IPS-NIHi7 (cell line): ENCODE measurements around the gene SMIM13.
A peak's percentile ranks its signal among the peaks of the same experiment; 100 is the strongest.

Source experiments
- DNase-seq: peaks from one replicate; pipeline ENCODE4 v3.0.0; 2012; ENCODE audit warnings: mixed read lengths; ENCODE audit errors: extremely low spot score

Gene SMIM13

DNA sequence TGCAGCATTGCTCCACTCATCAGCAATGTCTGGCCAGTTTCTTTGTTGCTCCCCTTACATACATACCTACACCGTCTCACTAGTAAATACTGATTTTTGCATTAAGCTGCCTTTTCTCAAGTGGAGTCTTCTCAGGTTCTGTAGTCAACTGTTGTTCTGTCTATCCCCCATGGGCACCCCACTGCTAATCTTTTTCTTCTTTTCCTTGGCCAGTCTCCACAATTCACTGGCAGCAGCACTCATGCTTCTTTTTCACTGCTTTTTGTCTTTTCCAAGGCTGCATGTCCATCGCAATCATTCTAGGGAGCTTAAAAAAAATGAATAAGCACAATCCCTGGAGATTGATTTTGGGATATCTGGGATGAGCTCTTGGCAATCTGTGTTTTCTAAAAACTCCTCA is 28.2 kb downstream of the SMIM13 start:
- DNase-seq = no peak

DNA sequence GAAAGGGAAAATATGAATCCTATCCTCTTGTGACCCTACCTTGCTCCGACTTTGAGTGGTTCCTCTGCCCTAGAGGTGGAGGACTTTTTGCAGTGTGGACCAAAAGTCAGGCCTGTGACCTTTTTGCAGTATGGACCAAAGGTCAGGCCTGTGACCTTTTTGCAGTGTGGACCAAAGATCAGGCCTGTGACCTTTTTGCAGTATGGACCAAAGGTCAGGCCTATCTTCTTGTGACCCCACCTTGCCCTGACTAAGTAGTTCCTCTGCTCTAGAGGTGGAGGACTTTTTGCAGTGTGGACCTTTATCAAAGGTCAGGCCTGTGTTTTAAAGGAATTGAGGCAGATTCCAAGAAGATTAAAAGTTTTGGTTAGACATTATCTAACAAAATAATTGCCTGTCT is 28.7 kb downstream of the SMIM13 start:
- DNase-seq = no peak

DNA sequence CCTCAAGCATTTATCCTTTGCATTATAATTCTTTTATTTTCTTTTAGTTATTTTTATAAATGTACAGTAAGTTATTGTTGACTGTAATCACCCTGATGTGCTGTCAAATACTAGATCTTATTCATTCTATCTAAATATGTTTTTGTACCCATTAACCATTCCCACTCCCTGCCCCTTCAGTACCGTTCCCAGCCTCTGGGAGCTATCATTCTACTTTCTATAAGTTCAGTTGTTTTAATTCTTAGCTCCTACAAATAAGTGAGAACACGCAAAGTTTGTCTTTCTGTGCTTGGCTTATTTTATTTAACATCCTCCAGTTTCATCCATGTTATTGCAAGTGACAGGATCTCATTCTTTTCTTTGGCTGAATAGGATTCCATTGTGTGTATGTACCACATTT is 30.3 kb downstream of the SMIM13 start:
- no peak for DNase-seq

DNA sequence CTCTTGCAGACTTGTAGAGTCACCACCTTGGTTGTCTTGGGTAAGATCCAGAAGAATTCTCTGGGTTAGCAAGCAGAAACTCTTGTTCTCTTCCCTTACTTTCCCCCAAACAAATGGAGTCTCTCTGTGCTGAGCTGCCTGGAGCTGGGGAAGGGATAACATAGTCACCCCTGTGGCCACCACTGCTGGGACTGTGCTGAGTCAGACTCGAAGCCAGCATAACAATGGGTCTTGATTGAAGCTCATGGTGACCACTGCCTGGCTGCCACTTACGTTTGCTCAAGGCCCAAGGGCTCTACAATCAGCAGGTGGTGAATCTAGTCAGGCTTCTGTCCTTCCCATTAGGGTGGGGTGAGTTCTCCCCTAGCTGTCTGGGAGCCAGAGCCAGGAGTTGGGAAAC is 33.2 kb downstream of the SMIM13 start:
- no peak for DNase-seq

DNA sequence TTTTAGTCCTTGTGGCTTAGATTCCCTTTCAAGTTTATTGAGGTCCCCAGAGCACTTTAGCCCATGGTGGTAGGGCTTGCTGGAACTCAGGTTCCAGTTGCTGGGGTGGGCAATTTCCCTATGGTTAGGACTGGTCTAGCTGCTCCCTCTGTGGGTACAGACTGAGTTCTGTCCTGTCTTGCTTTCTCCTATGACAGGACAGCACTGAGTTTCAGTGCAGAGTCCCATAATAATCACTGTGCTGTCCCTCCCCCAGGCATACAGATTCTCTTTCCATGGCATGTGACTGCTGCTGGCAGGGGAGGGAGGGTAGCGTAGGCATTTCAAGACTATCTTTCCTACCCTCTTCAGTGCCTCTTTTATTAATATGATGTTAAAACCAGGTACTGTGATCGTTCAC is 35.0 kb downstream of the SMIM13 start:
- no peak for DNase-seq

DNA sequence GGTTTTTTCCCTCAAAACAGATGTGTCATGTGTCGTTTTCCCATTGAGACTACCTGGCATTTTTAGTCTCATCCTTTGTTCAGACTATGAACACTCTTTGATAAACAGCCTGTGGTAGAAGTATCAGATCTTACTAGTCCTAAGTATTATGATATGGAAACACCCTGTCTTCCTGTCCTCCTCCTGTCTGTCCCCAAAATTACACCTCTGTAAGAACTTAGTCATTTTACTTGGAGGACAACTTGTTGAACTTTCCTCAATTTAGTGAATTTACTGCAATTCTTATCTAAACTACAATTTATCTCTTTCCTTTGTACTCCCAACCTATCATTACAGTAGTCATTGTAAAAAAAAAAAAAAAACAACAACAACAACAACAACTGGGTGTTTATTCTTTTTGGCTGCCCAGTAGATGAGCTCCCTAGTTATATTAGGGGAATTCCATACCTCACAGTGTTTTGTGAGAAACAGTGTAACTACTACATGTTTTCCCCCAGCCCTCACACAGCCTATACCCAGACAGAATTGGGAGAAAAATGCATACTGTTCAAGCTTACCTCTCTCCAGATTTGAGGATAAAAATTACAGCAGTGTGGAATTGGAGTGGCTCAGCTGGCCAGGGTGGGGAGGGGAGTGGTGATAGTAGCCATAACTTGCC is 36.4 kb downstream of the SMIM13 start:
- no peak for DNase-seq

DNA sequence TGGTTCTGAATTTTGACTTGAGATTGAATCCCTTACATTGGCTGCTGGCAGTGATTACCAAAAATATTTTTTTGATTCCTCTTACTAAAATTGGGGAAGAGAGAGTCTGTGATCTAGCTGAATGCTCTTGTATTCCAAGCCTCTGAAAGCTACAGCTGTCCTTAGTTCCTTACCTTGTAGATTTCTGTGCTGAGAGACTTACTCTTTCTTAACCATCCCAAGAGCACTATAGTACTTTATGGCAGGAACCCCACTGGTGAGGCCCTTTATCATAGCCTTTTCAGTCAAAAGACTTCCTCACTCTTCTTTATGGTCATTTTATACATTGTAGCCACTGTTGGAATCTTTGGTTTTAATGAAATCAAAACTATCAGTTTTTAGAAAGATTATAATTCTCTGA is 37.0 kb downstream of the SMIM13 start:
- no peak for DNase-seq

DNA sequence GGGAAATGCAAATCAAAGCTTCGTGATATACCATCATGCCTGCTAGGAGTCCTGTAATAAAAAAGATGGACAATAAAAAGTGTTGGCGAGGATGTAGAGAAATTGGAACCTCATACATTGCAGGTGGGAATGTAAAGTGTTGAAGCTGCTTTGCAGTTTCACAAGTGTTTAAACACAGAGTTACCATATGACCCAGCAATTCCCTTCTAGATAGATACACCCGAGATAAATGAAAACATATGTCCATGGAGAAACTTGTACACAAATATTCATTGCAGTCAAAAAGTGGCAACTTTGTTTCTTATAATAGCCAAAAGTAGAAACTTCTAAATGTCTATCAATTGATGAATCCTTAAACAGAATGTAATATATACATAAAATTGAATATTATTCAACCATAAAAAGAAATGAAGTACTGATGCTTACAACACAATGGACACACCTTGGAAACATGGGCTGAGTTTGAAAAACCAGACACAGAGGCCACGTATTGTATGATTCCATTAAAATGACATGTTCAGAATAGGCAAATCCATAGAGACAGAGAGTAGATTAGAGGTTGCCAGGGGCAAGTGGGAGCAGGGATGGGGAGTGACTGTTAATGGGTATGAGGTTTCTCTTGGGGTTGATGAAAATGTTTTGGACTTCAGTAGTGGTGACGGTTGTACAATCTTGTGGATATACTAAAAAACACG is 38.7 kb downstream of the SMIM13 start:
- no peak for DNase-seq

DNA sequence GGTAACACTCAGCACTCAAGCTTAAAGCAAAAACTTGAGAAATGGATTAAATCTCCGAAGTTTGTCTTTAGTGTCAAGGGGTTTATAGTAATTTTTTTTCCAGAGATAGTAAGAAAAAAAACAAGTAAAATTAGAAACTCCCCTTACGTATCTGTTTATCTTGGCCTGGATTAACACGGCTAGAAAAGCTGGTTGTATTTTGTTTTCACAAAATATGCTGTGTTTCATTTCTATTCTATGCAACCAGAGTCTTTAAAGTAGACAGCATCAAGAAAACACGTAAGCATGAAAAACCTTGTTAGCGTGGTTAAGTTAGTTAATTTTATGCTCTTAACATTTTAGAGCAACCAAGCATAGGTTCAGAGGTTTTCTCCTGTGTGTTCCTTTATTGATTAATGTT is 39.6 kb downstream of the SMIM13 start:
- DNase-seq = no peak

DNA sequence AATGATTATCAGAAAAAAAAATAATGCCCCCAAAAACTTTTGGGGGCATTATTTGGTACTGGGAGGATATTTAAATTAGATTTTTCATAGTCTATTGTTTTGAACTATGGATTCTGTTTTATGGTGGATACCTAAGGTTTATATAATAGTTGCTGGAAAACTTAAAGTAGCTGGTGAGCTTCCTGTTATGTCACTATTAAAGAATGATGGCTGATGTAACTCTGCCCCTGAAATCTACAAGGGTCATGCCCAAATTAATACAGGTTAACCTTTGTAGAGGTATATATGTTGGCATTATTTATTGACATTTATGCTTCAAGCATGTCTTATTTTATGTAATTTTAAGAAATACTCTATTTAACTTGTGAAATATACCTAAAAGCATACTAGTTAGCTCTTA is 43.2 kb downstream of the SMIM13 start:
- DNase-seq = no peak

DNA sequence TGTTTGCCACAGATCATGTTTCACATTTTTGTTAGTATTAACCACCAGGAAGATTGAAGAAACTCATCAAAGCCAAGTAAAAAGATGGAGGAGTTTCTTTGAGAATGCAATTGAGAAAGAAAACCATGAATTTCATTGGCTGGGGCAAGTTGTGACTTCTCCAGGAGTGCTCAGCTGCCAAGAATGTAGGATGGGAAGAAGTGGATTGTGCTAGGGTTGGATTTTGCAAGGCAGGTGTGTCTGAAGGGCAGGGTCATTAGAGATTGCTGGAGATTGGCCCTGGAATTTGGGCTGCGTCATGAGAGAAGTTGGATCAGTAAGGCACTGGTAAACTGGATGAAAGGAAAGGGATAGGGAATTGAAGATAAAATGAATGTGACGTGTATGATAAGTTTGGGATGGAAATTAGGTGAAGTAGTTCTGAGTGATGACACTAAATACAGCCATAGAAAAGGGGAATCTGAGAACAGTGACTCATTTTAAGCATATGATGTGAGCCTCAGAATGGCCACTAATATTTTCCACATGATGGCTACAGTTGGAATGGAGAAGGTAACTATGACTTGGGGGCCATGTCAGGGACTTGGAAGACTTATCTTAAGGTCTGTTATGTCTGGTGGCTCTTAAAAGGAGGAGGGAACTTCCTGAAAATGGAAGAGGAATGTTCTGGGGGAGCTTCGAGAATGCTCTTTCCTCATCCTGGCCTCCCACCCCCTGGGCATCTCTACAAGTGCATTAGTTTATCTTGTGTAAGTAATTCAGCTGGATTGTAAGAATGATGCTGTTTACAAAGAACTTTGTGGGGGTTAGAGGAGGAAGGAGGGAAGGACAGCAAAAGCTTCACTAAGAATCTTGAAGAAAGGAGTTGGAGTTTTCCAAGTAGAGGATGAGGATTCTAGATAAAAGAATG is 45.7 kb downstream of the SMIM13 start:
- DNase-seq = no peak

DNA sequence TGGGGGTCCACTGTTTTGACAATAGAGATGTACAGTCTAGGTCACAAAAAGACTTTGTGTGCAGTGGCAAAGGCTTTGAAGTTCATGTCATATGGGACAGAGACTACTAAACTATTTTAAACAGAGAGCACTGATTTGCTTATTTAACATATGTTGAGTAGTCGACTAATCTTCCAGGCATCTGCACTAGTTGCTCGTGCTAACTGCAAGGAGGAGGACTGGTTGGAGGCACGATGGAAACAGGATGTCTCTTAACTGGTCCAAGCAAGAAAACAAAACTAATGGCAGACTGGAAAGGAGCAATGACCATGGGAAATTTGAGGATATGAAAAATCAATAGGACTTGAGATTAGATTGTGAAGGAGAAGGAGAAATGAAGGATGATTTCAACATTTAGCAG is 46.4 kb downstream of the SMIM13 start:
- no peak for DNase-seq

DNA sequence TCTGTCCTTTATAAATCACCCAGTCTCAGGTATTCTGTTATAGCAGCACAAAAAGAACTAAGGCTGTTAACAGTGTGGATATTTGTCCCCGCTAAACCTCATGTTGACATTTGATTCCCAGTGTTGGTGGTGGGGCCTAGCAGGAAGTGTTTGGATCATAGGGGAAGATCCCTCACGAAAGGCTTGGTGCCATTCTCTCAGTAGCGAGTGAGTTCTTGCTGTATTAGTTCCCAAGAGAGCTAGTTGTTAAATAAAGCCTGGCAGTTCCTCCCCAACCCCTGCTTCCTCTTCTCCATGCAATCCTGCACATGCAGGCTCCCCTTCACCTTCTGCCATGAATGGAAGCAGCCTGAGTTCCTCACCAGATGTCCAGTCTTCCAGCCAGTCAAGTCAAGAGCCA is 47.7 kb downstream of the SMIM13 start:
- DNase-seq = no peak

DNA sequence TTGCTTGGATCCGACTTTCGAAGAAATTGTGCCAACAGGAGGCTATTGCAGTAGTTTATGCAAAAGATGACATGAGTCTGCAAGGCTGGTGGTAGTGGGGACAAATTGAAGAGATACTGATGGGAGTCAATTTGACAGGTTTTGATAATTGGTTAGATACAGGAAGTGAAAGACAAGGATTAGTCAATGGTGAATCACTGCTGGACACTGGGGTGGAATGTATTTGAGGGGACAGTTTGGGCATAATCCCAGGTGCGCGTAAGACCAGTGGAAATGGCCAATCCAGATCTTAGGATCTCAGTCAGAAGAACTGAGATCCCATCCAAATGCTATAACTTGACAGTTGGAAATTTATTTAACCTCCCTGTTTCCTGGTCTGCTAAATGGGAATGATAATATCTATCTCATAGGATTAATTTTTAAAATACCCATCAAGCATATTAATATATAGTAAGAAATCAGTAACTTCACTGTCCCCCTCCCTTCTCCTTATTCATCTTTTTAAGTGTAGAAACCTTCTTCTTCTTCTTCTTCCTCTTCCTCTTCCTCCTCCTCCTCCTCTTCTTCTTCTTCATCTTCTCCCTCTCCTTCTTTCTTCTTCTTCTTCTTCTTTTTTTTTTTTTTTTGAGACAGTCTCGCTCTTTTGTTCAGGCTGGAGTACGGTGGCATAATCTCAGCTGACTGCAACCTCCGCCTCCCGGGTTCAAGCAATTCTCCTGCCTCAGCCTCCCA is 48.8 kb downstream of the SMIM13 start:
- DNase-seq = no peak

DNA sequence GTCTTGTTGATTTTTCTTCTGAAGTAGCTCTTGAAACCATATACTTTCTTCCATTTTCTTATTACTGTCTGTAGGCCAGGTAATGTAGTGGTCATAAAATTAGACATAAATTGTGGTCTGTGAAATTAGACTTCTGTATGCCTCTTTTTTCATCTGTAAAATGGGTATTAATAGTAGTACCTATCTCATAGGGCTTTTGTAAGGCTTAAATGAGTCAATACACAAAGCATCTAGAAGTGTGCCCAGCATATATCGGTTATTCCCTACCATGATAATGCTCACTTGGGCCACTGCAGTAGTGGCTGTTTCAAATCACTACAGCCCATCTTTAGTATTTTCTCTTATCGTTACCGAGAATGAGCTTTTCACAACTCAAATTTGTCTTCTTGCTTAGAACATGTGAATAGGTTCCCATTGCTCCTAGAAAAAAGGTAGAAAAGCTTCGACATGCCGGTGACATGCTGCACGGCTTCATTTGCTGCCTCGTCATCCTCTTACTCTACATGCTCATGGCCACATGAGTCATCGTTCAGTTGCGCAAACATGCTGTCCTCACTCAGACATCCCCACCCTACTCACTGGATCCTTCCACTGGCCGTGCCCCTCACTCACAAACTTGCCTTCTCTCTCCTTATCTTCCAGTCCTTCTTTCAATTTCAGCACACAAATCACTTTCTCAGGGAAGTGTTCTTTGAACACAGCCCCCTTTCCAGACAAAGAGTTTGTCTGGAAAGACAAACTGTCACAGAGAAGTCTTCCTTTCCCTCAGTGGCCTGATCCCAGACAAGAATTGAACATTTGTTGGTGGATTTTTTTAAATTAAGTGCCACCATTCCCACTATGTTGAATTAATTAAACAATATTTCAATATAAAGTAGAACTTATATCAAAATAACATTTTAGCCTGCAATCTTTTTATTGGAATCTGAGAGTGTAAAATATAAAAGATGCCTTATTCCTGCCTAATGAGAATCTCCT is 50.0 kb downstream of the SMIM13 start:
- DNase-seq = no peak

DNA sequence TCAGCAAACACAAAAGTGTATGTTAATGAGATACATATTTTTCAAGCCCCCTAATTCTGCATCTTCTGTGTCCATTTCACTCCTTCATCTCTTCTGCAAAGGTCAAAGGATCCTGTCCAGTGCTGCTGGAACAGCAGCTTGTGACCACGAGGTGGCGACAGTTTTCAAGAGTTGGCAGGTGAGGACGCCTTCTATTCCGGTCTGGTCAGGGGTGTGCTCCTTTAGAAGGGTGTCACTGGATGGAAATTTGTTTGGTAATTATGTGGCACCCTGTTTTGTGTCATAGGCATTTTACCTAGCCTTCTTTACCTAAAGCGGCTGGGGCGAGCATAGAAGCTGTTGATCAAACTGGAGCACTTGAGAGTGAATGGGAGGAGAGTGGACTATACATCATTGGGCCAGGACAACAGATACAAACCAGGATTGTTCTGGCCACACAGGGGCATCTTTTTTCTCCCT is 50.8 kb downstream of the SMIM13 start:
- DNase-seq = peak; percentile 84

DNA sequence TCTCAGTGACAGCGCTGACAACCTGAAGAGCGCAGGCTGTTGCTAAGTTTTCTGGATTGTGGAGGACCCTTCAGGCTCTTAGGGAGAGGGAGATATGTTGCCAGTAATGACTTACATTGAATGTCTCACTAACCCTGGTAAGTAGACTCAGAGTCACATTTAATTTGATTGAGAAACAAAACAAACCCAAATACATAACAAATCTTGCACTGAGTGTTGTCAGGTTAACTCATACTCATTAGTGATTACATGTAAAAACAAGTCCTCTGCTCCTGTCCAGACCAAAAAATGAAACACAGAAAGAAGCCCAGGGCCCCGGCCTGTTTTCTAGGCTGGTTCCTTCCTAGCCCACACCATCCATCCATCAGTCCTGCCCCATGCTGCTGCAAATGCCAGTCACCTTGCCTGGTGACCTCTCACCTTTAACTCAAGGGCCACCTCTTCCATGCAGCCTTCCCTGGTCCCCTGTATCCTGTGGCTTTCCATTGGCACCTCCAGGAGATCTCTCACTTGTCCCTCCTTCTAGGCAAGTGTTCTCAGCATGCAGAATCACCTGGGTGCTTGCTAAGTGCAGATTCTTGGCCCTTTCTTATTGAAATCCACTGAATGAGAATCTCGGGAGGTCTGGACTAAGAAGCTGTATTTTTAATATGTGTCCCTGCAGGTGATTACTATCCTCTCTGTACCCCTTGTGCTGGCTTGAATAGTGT is 52.6 kb downstream of the SMIM13 start:
- no peak for DNase-seq

DNA sequence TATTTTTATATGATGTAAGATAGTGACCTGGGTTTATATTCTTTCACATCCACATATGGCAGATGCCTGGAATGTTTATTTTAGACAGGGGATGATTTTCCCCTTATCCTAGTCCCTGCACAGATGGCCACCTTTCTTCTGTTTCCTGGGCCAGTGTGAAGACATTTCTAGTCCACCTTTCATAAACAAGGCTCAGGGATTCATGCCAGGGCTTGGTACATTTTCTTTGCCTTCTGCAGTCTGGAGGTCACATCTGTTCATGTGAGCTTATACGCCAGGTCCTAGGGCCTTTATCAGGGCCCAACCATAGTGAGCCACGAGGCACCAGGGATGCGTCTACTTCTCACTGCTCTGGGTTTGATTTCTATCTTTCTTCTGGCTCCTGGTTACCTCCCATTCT is 55.9 kb downstream of the SMIM13 start:
- no peak for DNase-seq

DNA sequence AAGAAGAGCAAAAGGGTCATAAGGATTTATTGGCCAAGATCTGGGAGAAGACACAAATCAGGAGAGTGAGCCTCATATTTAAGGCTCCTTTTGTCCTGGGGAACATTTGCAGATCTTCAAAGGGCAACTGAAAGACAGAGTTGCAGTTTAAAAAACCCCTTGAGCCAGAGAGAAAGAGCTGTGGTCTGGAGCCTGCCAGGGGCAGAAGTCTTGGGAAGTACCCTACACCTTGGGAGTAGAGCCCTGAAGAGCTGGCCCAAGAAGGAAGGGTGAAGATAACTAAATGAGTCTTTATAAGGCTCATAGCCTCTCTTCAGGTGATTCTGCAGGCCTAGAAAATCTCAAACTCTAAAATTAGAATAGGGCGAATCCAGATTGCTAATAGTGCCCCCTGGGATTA is 57.9 kb downstream of the SMIM13 start:
- DNase-seq = no peak

DNA sequence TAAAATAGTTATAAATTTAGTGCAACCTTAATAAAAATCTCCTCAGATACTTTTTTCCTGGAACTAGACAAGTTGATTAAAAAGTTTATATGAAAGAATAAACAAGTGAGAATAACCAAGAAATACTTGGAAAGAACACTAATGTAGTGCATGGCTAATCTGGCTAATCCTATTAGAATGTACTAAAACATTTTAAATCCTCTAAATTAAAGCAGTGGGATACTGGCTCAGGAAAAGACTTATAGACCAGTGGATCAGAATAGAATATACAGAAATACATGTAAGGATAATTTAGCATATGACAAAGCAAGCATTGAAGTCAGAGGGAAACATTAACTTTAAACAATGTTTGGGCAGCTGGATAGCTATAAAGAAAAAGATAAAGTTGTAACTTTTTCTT is 58.9 kb downstream of the SMIM13 start:
- no peak for DNase-seq
